Sigmoid colon (tissue), 4 donors: ENCODE data around the gene ANGPT4.

Experiments
- EP300 ChIP-seq, 4 donors: sonication (generic); formaldehyde crosslinking; IDR thresholded peaks; one replicate each; pipeline ENCODE4 v1.6.1; 2017; ENCODE audit warnings: antibody characterized with exemption in 4 of 4
- POLR2A ChIP-seq, 2 donors: fragments of 450-650 bp; IDR thresholded peaks; one replicate each; pipeline ENCODE4 v1.6.1; 2016; ENCODE audit warnings: antibody characterized with exemption in 2 of 2, mild to moderate bottlenecking in 2 of 2, moderate library complexity in 2 of 2
- POLR2AphosphoS5 ChIP-seq, 4 donors: sonication (generic); formaldehyde crosslinking; IDR thresholded peaks; one replicate each; pipeline ENCODE4 v1.6.1; 2017; ENCODE audit warnings: antibody characterized with exemption in 4 of 4
- TF ChIP-seq, protein P1 (sequence below), 4 experiments: fragments of 450-650 bp in 3 of 4; fragments of 200-600 bp in 1 of 4; IDR thresholded peaks; one replicate each; pipeline ENCODE4 v1.5.1; 2016 to 2019; ENCODE audit warnings: antibody characterized with exemption in 4 of 4, mild to moderate bottlenecking in 3 of 4, moderate library complexity in 2 of 4

- TF ChIP-seq POLR2A (IDR thresholded peaks at IDR 0.05) (no peak), EP300 (IDR thresholded peaks at IDR 0.05) (no peak), POLR2AphosphoS5 (IDR thresholded peaks at IDR 0.05) (no peak)
- TF ChIP-seq, protein P1, sequence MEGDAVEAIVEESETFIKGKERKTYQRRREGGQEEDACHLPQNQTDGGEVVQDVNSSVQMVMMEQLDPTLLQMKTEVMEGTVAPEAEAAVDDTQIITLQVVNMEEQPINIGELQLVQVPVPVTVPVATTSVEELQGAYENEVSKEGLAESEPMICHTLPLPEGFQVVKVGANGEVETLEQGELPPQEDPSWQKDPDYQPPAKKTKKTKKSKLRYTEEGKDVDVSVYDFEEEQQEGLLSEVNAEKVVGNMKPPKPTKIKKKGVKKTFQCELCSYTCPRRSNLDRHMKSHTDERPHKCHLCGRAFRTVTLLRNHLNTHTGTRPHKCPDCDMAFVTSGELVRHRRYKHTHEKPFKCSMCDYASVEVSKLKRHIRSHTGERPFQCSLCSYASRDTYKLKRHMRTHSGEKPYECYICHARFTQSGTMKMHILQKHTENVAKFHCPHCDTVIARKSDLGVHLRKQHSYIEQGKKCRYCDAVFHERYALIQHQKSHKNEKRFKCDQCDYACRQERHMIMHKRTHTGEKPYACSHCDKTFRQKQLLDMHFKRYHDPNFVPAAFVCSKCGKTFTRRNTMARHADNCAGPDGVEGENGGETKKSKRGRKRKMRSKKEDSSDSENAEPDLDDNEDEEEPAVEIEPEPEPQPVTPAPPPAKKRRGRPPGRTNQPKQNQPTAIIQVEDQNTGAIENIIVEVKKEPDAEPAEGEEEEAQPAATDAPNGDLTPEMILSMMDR (IDR thresholded peaks at IDR 0.05) = no peak
These were observed 28.1 kb downstream of the ANGPT4 start for GRCh38 chr20:888057-888456.
